Glomerular visceral epithelial cell (primary cell): ENCODE results near the gene HCAR1.
A peak's percentile ranks its signal among the peaks of the same experiment; 100 is the strongest.
"Not testable (repeated sequence)": the region's sequence is repeated elsewhere in the genome, so short reads cannot be mapped to it uniquely, and the experiment has no call there.

Source experiments
- DNase-seq: peaks from one replicate; pipeline ENCODE4 v3.0.0-alpha.2; 2016; ENCODE audit errors: extremely low spot score

The HCAR1 gene, protein sequence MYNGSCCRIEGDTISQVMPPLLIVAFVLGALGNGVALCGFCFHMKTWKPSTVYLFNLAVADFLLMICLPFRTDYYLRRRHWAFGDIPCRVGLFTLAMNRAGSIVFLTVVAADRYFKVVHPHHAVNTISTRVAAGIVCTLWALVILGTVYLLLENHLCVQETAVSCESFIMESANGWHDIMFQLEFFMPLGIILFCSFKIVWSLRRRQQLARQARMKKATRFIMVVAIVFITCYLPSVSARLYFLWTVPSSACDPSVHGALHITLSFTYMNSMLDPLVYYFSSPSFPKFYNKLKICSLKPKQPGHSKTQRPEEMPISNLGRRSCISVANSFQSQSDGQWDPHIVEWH

DNA sequence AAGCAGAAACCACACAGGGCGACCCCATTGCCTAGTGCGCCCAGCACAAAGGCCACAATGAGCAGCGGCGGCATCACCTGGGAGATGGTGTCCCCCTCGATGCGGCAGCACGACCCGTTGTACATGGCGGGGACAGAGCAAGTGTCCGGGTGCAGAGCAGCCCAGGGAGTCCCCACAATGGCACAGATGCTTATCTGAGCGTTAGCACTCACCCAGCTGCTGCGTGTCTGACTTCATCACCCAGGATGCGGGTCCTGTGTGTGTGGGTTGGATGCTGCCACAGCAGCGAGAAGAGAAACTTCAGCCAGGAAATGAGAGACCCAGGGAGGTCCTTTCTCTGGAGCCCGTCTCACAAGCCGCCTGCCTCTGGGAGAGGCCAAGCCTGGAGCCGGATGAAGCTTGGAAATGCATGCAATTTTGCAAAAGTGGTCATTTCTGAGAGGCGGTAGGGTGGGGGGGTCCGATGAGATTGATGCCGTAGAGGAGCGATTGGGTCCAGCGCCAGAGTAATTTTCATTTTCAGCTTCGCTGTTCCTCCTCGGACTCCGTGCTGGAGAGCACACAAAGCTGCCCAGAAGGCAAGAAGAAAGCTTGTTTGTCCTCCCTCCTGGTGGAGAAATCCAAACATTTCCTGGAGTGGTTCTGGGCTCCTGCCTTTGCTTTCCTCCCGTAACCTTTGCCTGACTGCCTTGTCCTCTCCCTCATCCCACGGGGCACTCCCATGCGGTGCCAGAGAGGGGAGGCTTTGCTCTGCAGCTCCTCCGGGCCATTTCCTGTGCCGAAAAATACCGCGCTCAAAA is at the start of gene HCAR1:
TSS of gene HCAR1 (minus strand) at position 630 of the 800 bp plus-strand sequence. CDS start at position 125, 505 bp downstream.
- peak; percentile 33 for DNase-seq

DNA sequence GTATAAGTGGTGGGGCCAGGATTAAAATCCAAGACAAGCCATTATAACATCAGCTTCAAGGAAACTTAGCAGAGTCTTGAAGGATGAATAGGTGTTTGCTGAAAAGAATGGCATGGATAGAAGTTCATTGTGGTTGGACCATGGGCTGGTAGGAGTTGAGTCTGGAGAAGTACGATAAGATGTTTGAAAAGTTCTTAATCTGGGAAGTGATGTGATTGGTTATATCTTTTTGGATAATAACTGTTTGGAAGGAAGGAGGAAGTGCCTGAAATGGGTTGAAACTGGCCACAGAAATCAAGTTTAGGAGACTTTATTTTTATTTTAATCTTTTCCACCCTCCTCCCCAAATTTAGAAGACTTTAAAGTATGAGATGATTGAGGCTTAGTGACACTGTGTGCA is 26.9 kb upstream of the HCAR1 start:
- DNase-seq = no peak

DNA sequence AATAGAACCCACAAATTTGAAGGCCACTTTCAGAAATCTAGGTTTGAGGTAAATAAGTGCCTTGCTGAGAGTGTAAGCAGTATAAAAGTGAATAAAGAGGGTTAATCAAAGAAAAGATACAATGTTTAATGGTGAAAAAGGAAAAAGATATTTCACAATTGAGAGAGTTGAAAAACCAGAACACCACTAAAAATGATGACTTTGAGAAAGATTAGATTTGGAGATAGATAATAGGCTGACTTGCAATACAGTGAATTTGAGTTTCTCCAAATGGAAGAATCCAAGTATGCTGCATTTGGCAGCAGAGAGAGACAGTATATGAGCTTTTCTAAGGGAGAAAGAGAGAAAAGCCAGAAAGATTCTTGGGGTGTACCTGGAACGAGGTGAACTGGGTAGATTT is 24.1 kb upstream of the HCAR1 start:
- DNase-seq = no peak

DNA sequence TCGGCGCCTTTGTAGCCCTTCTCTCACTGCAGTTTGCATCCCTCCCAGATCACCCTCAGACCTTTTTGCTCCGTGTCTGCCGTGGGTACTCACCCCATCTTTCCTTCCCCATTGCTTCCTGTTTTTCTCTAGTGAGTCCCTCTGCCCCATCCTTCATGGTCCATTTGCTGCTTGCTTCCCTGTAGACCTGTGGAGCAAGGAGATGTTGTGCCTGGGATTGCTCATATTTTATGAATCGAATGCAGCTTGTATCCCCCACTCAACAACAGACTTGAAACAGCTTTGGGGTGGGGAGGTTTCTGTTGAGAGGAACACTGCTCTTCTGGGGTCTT is 22.6 kb upstream of the HCAR1 start:
- no peak for DNase-seq

DNA sequence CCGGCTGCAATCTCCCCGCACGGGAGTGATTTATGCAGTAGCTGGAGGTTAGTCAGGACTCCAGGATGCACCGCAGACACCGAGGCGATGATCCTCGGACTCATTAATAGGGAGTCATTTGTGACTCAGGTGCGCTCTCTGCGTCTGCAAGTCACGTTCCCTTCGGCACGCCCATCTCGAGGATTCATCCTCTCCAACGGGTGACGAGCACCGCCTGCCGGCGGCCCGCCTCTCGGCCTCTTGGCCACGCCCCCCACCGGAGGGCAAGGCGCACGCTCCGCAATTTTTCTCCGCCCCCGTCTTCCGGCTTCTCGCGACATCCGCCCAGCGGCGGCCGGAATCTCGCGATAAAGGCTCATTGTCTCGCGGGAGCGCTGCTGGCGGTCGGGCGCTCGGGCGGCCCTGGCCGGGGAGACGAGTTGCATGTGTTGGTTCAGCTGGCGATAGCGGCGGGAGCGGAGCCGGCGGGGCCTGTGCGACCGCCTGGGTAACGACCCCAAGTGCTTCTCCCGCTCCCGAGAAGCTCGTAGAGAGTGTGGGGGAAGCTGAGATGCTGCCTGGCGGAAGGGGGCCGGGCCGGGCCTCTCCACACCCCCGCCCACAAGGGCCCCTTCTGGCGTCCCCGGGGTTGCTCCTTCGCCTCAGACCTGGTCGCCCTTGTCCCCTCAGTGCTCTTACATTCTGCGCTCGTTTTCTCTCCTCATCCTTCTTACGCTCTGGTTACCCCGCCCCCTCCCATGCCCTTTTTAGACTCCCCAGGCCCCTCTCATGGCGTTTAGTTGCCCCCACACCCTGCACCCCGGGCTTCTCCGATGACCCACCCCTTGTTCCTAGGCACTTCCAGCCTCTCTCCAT is 22.0 kb upstream of the HCAR1 start, which contains the start of gene DENR:
TSS of gene DENR (plus strand) at position 361 of the 855 bp plus-strand sequence. CDS start 878 bp downstream, outside the sequence.
- DNase-seq = peak; percentile 99

DNA sequence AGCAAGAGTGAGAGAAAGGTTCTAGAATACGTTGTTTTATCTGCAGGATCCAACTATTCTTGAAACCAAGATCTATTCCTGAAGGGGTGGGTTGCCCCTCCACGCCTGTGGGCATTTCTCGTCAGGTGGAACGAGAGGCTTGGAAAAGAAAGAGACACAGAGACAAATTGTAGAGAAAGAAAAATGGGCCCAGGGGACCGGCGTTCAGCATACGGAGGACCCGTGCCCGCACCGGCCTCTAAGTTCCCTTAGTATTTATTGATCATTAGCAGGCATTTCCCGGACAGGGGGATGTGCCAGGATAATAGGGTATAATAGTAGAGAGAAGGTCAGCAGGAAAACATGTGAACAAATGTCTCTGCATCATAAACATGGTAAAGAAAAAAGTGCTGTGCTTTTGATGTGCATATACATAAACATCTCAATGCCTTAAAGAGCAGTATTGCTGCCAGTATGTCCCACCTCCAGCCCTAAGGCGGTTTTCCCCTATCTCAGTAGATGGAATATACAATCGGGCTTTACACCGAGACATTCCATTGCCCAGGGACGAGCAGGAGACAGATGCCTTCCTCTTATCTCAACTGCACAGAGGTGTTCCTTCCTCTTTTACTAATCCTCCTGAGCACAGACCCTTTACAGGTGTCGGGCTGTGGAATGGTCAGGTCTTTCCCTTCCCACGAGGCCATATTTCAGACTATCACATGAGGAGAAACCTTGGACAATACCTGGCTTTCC is 20.3 kb upstream of the HCAR1 start:
- not testable (repeated sequence) for DNase-seq

DNA sequence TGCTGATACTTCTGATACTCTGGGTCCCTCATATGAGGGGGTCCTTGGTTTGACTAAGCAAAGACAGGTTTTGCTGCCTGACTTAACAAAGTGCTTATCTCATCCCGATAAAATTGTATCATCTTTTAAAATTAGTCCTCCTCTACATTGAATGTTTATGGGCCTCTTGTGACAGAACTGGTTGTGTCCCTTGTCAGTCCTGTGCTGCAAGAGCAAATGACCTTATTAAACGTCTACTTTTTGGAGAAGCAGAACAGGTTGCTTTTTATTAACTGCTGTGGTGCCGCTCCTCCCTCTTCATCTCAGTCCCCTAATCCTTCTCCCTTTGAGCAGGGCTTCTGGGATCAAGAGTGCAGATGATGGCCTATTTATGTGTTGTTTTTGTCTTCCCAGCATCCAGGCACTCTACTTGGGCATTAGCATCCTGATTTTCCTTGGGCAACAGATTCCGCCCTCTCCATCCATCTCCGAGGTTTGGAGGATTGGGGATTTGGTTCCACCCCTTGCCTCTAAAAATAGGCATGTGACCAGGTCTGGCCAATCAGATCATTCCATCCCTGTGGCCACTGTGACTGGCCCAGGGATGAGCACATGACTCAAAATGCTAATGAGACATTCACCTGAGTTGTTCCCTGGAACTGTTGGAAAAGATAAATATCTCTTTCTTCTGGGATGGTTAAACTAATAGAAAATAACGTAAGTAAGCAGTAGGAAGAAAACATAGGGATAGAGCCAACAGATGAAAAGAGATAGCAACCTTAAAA is 19.1 kb upstream of the HCAR1 start:
- no peak for DNase-seq

DNA sequence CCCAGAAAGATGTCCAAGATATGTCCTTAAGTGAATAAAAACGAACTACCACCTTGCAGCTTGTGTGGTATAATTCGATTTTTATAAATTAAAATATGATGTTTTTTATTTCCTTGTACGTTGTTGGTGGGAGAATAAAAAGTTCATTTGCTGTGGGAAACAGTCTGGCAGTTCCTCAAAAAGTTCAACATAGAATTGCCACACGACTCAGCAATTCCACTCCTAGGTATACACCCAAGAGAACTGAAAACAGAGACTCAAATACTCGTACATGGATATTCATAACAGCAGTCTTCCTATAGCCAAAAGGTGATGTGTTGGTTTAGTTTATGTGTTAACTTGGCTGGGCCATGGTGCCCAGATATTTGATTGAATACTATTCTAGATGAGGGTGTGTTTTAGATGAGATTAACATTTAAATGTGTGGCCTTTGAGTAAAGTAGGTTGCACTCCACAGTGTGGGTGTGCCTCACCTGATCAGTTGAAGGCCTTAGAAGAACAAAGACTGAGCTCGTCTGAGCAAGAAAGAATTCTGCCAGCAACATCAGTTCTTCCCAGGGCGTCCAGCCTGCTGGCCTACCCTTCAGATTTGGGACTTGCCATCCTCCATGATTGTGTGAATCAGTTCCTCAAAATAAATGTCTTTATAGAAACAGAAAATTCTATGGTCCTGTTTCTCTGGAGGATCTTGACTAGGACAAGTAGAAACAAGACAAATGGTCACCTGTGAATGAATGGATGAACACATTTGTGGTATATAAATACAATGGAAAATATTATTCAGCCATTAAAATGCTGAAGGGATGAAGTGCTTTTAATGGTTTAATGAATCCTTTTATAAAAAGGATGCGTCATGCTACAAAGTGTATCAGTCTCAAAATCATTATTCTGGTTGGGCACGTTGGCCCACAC is 16.8 kb upstream of the HCAR1 start:
- DNase-seq = no peak

DNA sequence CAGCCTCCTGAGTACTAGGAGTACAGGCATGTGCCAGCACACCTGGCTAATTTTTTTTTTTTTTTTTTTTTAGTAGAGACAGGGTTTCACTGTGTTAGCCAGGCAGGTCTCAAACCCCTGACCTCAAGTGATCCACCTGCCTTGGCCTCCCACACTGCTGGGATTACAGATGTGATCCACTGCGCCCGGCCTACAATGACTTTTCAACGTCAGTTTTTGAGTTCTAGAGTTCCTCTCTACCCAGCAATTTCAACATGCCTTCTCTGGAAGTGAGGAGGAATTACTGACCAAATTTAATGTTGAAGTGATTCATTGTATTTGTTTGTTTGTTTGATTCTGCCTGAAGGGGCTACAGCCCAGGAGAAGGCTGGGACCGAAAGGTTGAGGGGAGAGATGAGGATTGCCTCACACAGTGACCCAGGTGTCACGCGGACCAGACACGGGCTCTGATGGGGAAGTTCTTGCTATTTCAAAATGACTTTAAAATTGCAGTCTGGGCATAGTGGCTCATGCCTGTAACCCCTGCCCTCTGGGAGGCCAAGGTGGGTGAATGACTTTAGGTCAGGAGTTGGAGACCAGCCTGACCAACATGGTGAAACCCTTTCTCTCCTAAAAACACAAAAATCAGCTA is 13.4 kb upstream of the HCAR1 start:
- DNase-seq = no peak

DNA sequence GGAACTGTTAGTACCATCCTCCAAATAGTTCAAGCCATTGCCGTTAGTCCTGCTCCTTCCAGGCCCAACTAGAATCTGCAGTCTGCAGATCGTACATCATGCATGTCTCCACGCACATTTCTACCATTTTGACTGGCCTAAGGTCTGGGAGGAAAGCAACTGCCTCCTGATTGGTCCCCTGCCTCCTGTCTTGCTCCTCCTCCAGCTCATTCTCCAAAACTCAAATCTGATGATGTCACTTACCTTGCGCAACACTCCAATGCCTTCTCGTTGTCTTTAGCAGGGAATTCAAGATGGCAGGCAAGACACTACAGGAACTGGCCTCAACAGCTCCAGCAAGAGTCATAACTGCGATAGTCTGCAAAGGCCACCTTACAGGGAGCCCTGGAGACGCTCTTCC is 9.7 kb upstream of the HCAR1 start:
- DNase-seq = no peak

DNA sequence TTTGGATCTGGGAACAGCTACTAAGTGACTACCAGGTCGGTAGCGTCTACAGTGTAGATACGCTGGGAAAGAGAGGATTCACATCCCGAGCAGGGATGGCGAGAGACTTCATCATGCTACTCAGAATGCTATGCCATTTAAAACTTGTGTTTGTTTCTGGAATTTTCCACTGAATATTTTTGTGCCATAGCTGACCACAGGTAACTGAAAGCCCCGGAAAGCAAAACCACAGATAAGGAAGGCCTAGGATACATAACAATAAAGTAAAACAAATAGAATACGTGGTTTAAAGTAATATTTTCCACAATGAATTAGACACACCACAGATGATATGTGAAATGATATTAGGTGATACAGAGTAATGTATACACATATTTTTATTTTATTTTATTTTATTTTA is 7.9 kb upstream of the HCAR1 start:
- no peak for DNase-seq

DNA sequence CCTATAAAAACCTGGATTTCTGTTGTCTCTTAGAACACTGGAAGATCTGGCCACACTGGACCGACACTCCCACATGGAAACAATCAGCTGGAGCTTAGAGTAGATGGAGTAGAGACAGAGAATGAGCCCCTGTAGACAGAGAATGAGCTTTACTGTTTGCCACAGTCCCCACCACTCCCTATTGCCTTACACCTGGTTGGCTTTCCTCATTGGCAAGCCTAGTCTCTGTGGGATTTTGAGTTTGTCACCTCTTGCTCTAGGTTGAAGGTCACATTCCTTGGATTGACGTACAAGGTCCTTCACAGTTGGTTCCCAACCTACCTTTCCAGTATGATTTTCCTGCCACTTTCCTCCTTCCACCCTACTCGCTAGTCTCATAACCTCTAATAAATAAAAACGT is 2.0 kb upstream of the HCAR1 start:
- DNase-seq = no peak

DNA sequence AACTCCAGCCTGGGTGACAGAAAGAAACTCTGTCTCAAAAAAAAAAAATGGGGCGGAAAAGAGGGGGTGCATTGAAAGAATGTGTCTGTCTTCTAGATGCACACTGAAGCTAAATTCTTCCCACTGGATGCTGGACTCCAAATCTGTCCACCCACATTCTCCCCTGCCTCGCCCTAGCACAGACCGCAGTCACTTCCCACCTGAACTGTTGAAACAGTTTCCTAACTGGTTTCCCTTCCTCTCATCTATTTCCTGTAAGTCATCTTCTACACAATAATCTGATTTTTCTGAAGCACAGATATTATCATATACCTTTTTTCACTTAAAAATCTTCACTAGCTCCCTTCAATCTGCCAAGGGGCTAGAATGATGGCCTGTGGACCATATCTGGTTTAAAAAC is 1.5 kb upstream of the HCAR1 start:
- DNase-seq = no peak

DNA sequence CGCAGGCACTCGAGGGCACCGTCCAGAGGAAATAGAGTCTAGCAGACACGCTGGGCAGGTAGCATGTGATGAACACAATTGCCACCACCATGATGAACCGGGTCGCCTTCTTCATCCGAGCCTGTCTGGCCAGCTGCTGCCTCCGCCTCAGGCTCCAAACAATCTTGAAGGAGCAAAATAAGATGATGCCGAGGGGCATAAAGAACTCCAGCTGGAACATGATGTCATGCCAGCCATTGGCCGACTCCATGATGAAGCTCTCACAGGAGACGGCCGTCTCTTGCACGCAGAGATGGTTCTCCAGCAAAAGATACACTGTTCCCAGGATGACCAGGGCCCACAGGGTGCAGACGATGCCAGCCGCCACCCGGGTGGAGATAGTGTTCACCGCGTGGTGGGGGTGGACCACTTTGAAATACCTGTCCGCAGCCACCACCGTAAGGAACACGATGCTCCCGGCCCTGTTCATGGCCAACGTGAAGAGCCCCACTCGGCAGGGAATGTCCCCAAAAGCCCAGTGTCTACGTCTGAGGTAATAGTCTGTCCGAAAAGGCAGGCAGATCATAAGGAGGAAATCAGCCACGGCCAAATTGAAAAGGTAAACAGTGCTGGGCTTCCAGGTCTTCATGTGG is 945 bp downstream of the HCAR1 start:
- DNase-seq = no peak

DNA sequence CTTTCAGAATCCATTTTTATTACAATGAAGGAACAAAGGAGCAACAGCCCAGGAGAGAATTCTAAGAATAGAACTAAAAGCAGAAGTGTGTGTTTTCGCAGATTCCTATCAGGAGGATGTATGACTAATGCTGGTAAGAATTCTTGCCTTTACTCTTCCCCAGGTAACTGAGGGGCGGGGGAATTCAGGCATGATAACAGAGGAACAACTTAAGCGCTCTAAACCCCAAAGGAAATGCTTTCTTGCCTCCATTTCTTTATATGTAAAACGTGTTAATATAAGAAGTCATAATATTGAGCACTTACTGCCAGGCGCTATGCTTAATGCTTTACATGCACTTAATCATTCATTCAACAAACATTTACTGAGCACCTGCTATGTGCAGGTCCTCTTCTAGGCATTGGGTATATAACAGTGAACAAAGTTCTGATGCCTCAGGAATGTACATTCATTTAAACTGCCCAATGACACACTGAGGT is 4.5 kb downstream of the HCAR1 start:
- DNase-seq = peak; percentile 58

DNA sequence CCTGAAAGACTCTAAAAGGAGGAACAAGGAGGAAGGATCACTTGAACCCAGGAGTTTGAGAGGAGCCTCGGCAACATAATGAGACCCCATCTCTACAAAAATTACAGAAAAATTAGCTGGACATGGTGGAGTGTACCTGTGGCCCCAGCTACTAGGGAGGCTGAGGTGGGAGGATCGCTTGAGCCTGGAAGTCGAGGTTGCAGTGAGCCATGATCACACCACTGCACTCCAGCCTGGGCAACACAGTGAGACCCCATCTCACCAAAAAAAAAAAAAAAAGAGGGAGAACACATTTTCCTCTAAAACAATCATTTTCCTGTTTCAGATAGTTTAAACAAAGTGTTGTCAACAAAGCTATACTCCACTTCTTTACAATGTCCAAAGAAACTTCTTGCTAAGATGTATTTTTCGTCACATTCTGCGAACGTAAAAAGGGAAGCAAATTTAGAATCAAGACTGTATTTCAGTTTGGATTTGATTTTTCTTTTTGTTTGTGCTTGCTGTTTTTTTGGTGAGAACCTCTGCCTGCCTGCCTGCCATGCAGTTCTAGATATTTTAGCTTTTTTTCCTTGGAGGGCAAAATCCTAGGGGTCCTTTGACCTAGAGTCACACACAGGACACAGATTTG is 5.1 kb downstream of the HCAR1 start:
- DNase-seq = no peak

DNA sequence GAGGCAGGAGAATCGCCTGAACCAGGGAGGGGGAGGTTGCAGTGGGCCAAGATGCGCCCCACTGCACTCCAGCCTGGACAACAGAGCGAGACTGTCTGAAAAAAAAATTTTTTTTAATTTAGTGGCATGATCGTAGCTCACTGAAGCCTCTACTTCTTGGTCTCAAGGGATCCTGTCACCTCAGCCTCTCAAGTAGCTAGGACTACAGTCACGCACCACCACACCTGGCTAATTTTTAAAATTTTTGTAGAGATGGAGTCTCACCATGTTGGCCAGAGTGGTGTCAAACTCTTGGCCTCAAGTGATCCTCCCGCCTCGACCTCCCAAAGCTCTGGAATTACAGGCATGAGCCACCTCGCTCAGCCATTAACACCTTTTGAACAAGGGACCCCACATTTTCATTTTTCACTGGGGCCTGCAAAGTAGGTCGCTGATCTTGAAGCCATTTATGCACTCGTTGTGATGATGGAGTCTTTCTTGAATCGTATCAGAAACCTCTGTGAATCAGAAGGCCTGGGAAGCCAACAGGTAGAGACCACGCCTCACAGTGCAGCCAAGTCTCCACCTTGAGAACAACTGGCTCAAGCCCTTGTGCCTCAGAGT is 5.9 kb downstream of the HCAR1 start:
- no peak for DNase-seq

DNA sequence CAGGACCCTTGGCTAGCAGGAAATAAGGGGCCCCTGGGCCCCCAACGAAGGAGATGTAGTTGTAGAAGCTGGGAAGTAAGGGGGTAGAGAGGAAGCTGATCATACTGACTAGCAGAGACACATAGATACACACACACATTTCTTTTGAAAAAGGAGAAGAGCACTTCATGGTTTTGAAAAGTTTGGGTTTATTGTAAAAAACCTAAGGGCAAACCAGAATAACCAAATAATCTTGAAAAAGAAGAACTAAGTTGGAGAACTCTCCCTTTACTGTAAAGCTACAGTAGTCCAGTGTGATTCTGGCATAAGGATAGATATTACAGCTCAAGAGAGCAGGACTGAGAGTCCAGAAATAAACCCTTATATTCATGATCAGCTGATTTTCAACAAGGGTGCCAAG is 8.3 kb downstream of the HCAR1 start:
- DNase-seq = no peak
